ENCODE results near the gene TUBGCP2.

Gene TUBGCP2

GRCh38 chr10:133326745-133327650, 18.3 kb upstream of the TUBGCP2 start (continued):
- TF ChIP-seq PRDM6 (tag by site-specific recombination; IDR thresholded peaks at IDR 0.05) (no peak), ZNF791 (tag by site-specific recombination; IDR thresholded peaks at IDR 0.05) (no peak), ZSCAN16 (tag by site-specific recombination; IDR thresholded peaks at IDR 0.05) (no peak), ZNF701 (tag by site-specific recombination; IDR thresholded peaks at IDR 0.05) (no peak), ZNF76 (tag by site-specific recombination; IDR thresholded peaks at IDR 0.05; ENCODE audit: borderline replicate concordance, low read depth) (no peak), GLIS2 (tag by site-specific recombination; IDR thresholded peaks at IDR 0.05) (peak; percentile 50), GLIS1 (tag by site-specific recombination; IDR thresholded peaks at IDR 0.05) (peak; percentile 62)

- no peaks in the 10 kb centered on the region for H3K9me3 ChIP-seq (ENCODE audit: control insufficient read depth, insufficient read depth, low read depth, low read length)
- H3K27ac ChIP-seq (ENCODE audit: extremely low read depth, low read depth, low read length) = no peak overlapping the region
- no peak for TF ChIP-seq ZNF785 (tag by site-specific recombination; IDR thresholded peaks at IDR 0.05)
- no peak for TF ChIP-seq REST (tag by site-specific recombination; IDR thresholded peaks at IDR 0.05)
- TF ChIP-seq PRDM10 (tag by site-specific recombination; IDR thresholded peaks at IDR 0.05) = no peak
- TF ChIP-seq ZNF791 (tag by site-specific recombination; IDR thresholded peaks at IDR 0.05) = no peak
- TF ChIP-seq ZNF585B (tag by site-specific recombination; IDR thresholded peaks at IDR 0.05) = no peak
- no peak for TF ChIP-seq ZNF677 (tag by site-specific recombination; IDR thresholded peaks at IDR 0.05)
- CTCF ChIA-PET = no interaction called here
- POLR2A ChIA-PET = no interaction called here
- H3K4me3 ChIP-seq (ENCODE audit: low read depth, low read length) = no peak overlapping the region
- no peaks in the 10 kb centered on the region for H3K36me3 ChIP-seq (ENCODE audit: control insufficient read depth in 2 of 2, insufficient read depth in 1 of 2, low read length in 2 of 2)
- H3K4me1 ChIP-seq (ENCODE audit: control insufficient read depth, insufficient read depth, low read length) = peaks cover 11% of the 10 kb centered on the region
Observed at GRCh38 chr10:133326223-133326551, 17.5 kb upstream of the TUBGCP2 start.

Measured in HEK293 (cell line).